Measurements from ENCODE around the gene SLC28A1.
"Not testable (repeated sequence)": the region's sequence is repeated elsewhere in the genome, so short reads cannot be mapped to it uniquely, and the experiment has no call there.

Gene SLC28A1

DNA sequence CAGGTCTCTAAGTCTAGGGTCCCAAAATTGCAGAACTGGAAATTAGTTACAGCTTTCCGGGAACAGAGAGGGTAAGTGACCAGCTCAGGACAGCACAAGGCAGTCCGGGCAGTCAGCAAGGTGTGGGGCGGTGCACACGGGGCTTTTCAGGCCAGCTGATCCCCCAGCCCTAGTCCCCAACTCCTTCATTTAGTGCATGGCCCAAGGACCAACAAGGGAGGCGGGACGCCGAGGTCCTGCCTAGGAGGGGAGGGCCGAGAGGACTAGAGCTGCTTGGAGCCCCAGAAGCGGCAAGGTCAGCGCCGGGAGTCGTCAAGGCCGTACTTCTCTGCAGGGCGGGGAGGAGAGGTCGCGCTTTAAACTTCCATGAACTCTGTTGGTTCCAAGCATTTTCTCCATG, 95.2 kb downstream of the SLC28A1 start:
- no peak for DNase-seq (ENCODE audit: low read depth, low spot score)

DNA sequence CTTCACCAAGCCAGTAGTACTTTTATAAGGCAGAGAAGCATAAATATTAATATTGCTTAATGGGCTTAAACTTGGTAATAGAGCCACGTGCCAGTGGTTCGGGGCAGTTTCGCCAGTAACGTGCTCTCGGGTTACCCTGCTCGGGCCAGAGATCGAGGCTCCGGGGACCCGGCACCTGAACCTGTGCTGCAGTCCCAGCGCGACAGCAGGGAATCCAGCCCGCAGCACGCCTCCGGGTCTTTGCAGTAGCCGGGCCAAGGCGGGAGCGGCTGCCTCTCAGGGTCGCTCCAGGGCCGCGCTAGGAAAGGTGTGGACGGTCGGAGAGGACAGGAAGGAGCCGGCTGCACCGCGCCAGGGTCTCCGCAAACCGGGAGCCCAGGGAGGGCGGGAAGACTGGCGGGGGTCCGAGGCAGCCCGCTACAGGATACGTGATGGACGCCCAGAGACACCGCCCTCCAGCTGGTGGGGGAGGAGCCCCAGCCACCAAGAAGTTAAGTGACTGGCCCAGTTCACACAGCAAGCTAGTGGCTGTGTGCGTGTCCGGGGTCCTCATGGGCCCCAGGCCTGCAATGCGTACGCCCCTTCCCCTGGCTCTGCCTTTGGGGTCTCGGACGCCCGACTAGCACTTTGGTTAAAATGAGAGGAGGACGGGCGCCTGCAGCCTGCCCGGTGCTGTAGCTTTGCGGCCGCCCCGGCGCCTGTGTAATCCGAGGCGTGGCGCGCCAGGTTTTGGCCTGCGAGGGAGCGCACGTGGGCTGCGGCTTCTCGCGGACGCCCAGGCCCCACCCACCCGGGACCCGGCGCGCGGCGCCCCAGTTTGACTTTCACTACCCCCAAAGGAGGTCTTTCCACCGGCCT, 96.0 kb downstream of the SLC28A1 start:
- TF ChIP-seq POLR2AphosphoS5 (IDR thresholded peaks at IDR 0.05; ENCODE audit: borderline replicate concordance, low read depth, low read length) (peak; percentile 75), EZH2 (IDR thresholded peaks at IDR 0.05) (no peak)
- H3K27ac ChIP-seq = peak overlapping the region; percentile 85
- DNase-seq (ENCODE audit: low read depth, low spot score) = no peak

More for the DNA sequence above, 95.2 kb downstream of the SLC28A1 start:
- H3K27ac ChIP-seq = no peak overlapping the region
- H3K36me3 ChIP-seq (ENCODE audit: insufficient read depth, low read length) = no peaks in the 10 kb centered on the region
- TF ChIP-seq FOXP2 (optimal IDR thresholded peaks at IDR 0.05; ENCODE audit: control extremely low read depth, extremely low read length, insufficient read depth) (no peak), EZH2 (IDR thresholded peaks at IDR 0.05) (no peak), POLR2AphosphoS5 (IDR thresholded peaks at IDR 0.05; ENCODE audit: borderline replicate concordance, low read depth, low read length) (no peak)
- H3K9ac ChIP-seq (ENCODE audit: insufficient read length) = no peak overlapping the region
- H3K9me3 ChIP-seq (ENCODE audit: low read depth, low read length) = no peaks in the 10 kb centered on the region
- H3K4me3 ChIP-seq = no peak overlapping the region; the same call in 1 of the 2 replicates

GRCh38 chr15:84981054-84981710, 96.7 kb downstream of the SLC28A1 start:
- Histone ChIP-seq H3K9ac (ENCODE audit: insufficient read length) (peak overlapping the region; percentile 82), H3K36me3 (ENCODE audit: insufficient read depth, low read length) (no peaks in the 10 kb centered on the region), H3K9me3 (ENCODE audit: low read depth, low read length) (no peaks in the 10 kb centered on the region), H3K4me3 (peak overlapping the region; percentile 99), H3K27ac (peak overlapping the region; percentile 85)
- TF ChIP-seq EZH2 (IDR thresholded peaks at IDR 0.05) (no peak), POLR2AphosphoS5 (IDR thresholded peaks at IDR 0.05; ENCODE audit: borderline replicate concordance, low read depth, low read length) (peak; percentile 28; the same call in 1 of the 2 replicates)
- no peak for DNase-seq (ENCODE audit: low read depth, low spot score)

More for the DNA sequence above, 96.0 kb downstream of the SLC28A1 start:
- Histone ChIP-seq H3K36me3 (ENCODE audit: insufficient read depth, low read length) (no peaks in the 10 kb centered on the region), H3K4me3 (peak overlapping the region; percentile 99), H3K9ac (ENCODE audit: insufficient read length) (peak overlapping the region; percentile 82), H3K9me3 (ENCODE audit: low read depth, low read length) (no peaks in the 10 kb centered on the region)

DNA sequence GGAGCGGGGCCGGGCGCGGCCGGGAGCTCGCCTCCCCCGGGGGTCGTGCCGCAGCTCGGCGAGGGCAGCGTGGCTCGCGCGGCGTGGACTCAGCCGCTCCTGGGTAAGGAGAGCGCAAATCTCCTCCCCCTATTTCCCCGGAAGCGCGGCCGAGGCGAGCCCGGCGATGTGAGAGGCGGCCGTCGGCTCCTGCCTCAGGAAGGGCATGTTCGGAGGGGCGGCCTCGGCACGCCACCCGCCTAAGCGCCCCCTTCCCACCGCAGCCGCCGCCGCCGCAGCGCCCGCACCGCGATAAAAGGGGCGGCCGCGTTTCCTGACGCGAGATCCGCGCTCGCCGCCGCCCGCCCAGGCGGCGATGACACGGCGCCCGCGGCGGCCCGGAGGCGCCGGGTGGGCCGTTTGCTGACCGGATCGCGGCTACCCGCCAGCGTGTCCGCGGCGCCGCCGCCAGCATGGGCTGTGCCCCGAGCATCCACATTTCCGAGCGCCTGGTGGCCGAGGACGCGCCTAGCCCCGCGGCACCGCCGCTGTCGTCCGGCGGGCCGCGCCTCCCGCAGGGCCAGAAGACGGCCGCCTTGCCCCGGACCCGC, 97.3 kb downstream of the SLC28A1 start, which contains the start of gene PDE8A:
TSS of gene PDE8A (plus strand) at position 146 of the 590 bp plus-strand sequence. CDS start at position 453, 307 bp downstream.
- Histone ChIP-seq H3K4me3 (peak within 1 kb of the TSS; percentile 99), H3K36me3 (ENCODE audit: insufficient read depth, low read length) (no peaks in the 10 kb centered on the region), H3K9ac (ENCODE audit: insufficient read length) (peak within 1 kb of the TSS; percentile 82), H3K9me3 (ENCODE audit: low read depth, low read length) (no peaks in the 10 kb centered on the region), H3K27ac (peak within 1 kb of the TSS; percentile 85)
- no peak for TF ChIP-seq FOXP2 (optimal IDR thresholded peaks at IDR 0.05; ENCODE audit: control extremely low read depth, extremely low read length, insufficient read depth)
- no peak for DNase-seq (ENCODE audit: low read depth, low spot score)

GRCh38 chr15:84982301-84982920, 97.9 kb downstream of the SLC28A1 start:
- DNase-seq (ENCODE audit: low read depth, low spot score) = no peak
- no peak for TF ChIP-seq EZH2 (IDR thresholded peaks at IDR 0.05)
- no peak for TF ChIP-seq POLR2AphosphoS5 (IDR thresholded peaks at IDR 0.05; ENCODE audit: borderline replicate concordance, low read depth, low read length)
- TF ChIP-seq FOXP2 (optimal IDR thresholded peaks at IDR 0.05; ENCODE audit: control extremely low read depth, extremely low read length, insufficient read depth) = no peak
- no peaks in the 10 kb centered on the region for H3K9me3 ChIP-seq (ENCODE audit: low read depth, low read length)
- no peaks in the 10 kb centered on the region for H3K36me3 ChIP-seq (ENCODE audit: insufficient read depth, low read length)
- peak overlapping the region; percentile 76 for H3K9ac ChIP-seq (ENCODE audit: insufficient read length)
- H3K4me3 ChIP-seq = peak overlapping the region; percentile 99
- no peak overlapping the region for H3K27ac ChIP-seq

DNA sequence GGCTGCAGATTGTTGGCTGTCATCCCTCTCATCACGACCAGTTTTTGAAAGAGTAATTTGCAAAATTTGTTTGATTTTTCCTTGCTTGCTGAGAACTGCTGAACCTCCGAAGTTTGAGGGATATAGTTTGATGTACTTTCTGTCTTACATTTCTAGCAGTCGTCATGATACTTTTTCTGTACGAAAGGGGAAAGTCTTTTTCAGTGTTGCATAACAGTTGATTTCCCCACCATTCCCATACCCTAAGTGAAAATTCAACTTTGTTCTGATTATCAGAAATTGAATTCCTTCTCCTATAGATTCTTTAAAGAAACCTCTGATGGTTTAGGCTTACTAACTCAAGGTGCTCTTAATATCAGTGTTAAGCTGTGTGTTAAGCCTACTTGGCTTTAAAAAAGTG, 98.8 kb downstream of the SLC28A1 start:
- Histone ChIP-seq H3K9me3 (ENCODE audit: low read depth, low read length) (no peaks in the 10 kb centered on the region), H3K9ac (ENCODE audit: insufficient read length) (peak overlapping the region; percentile 76), H3K36me3 (ENCODE audit: insufficient read depth, low read length) (no peaks in the 10 kb centered on the region), H3K4me3 (peak overlapping the region; percentile 99), H3K27ac (no peak overlapping the region)
- no peak for TF ChIP-seq EZH2 (IDR thresholded peaks at IDR 0.05)
- TF ChIP-seq POLR2AphosphoS5 (IDR thresholded peaks at IDR 0.05; ENCODE audit: borderline replicate concordance, low read depth, low read length) = no peak
- no peak for TF ChIP-seq FOXP2 (optimal IDR thresholded peaks at IDR 0.05; ENCODE audit: control extremely low read depth, extremely low read length, insufficient read depth)
- DNase-seq (ENCODE audit: low read depth, low spot score) = no peak

- Histone ChIP-seq H3K9me3 (ENCODE audit: low read depth, low read length) (no peaks in the 10 kb centered on the region), H3K27ac (no peak overlapping the region)
These were observed 99.2 kb downstream of the SLC28A1 start for GRCh38 chr15:84983711-84984110.

DNA sequence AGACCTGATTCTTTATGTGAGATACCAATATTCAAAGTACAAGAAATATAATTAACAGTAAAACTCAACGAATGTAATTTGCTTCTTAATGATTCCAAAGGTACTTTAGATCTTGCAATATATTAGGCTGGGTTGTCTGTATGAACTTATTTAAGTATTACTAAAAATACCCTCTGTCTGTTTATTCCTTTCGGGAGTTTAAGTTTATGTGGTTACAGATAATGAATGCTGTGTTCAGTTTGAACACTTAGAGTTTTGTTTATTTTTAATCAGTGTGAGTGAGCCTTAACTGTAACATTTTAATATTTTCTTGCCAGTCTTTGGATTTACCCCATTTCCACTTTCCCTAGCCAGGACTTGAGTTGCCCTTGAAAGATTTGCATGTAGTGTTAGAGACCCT, 100.7 kb downstream of the SLC28A1 start:
- H3K27ac ChIP-seq = no peak overlapping the region
- no peaks in the 10 kb centered on the region for H3K36me3 ChIP-seq (ENCODE audit: insufficient read depth, low read length)
- TF ChIP-seq EZH2 (IDR thresholded peaks at IDR 0.05) = no peak
- TF ChIP-seq FOXP2 (optimal IDR thresholded peaks at IDR 0.05; ENCODE audit: control extremely low read depth, extremely low read length, insufficient read depth) = no peak
- no peak for TF ChIP-seq POLR2AphosphoS5 (IDR thresholded peaks at IDR 0.05; ENCODE audit: borderline replicate concordance, low read depth, low read length)
- H3K9me3 ChIP-seq (ENCODE audit: low read depth, low read length) = no peaks in the 10 kb centered on the region
- H3K9ac ChIP-seq (ENCODE audit: insufficient read length) = no peak overlapping the region
- no peak for DNase-seq (ENCODE audit: low read depth, low spot score)
- H3K4me3 ChIP-seq = no peak overlapping the region

More at GRCh38 chr15:84983711-84984110, 99.2 kb downstream of the SLC28A1 start:
- Histone ChIP-seq H3K36me3 (ENCODE audit: insufficient read depth, low read length) (no peaks in the 10 kb centered on the region), H3K9ac (ENCODE audit: insufficient read length) (no peak overlapping the region), H3K4me3 (peak overlapping the region; percentile 99)
- TF ChIP-seq FOXP2 (optimal IDR thresholded peaks at IDR 0.05; ENCODE audit: control extremely low read depth, extremely low read length, insufficient read depth) (no peak), POLR2AphosphoS5 (IDR thresholded peaks at IDR 0.05; ENCODE audit: borderline replicate concordance, low read depth, low read length) (no peak), EZH2 (IDR thresholded peaks at IDR 0.05) (no peak)
- no peak for DNase-seq (ENCODE audit: low read depth, low spot score)

DNA sequence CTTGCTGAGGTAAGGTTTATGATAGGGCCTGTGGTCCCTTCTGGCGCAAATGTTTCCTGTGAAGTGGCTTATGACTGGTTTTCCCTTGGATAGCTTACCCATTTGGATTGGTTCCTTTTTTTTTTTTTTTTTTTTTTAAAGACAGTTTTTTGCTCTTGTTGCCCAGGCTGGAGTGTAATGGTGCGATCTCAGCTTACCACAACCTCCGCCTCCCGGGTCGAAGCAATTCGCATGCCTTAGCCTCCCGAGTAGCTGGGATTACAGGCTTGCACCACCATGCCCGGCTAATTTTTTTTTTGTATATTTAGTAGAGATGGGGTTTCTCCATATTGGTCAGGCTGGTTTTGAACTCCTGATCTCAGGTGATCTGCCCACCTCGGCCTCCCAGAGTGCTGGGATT, 102.9 kb downstream of the SLC28A1 start:
- DNase-seq (ENCODE audit: low read depth, low spot score) = not testable (repeated sequence)

More for the DNA sequence above, 102.9 kb downstream of the SLC28A1 start:
- H3K9me3 ChIP-seq (ENCODE audit: low read depth, low read length); H3K36me3 ChIP-seq (ENCODE audit: insufficient read depth, low read length); H3K4me3 ChIP-seq; H3K9ac ChIP-seq (ENCODE audit: insufficient read length); H3K27ac ChIP-seq: not testable (repeated sequence)

All from SK-N-MC (cell line).